Liver (tissue), 9 donors: ENCODE measurements around the gene FAM120B. TPM values are rescaled to one million over a fixed set of nuclear protein-coding genes. Genes with fewer than 3 reads are reported as not detected.

ENCODE experiments used
- DNase-seq: peaks from one replicate; pipeline ENCODE4 v3.0.0-alpha.2; 2017; ENCODE audit warnings: low spot score
- H3K27ac ChIP-seq, 2 donors: one replicate each; pipeline ENCODE4 v1.7.0; 2013; ENCODE audit warnings: inconsistent platforms in 2 of 2, low read length in 2 of 2, control low read depth in 1 of 2, low read depth in 1 of 2, mild to moderate bottlenecking in 1 of 2
- H3K27me3 ChIP-seq, 4 donors: one replicate each; pipeline versions ENCODE4 v1.6.1 to v1.7.0; 2013; ENCODE audit warnings: low read length in 3 of 4, inconsistent platforms in 1 of 4, mild to moderate bottlenecking in 1 of 4, moderate library complexity in 1 of 4; ENCODE audit not compliant: control insufficient read depth in 4 of 4, insufficient read depth in 4 of 4
- H3K36me3 ChIP-seq, 4 donors: one replicate each; pipeline versions ENCODE4 v1.6.1 to v1.7.0; 2013; ENCODE audit warnings: low read length in 3 of 4, mild to moderate bottlenecking in 3 of 4, low read depth in 1 of 4, moderate library complexity in 1 of 4; ENCODE audit not compliant: control insufficient read depth in 4 of 4, insufficient read depth in 3 of 4
- H3K4me1 ChIP-seq, 4 donors: one replicate each; pipeline versions ENCODE4 v1.6.1 to v1.7.0; 2013; ENCODE audit warnings: low read length in 3 of 4, mild to moderate bottlenecking in 3 of 4, moderate library complexity in 1 of 4; ENCODE audit not compliant: control insufficient read depth in 4 of 4, insufficient read depth in 4 of 4
- H3K4me3 ChIP-seq, 3 donors: one replicate each; pipeline versions ENCODE4 v1.6.1 to v1.7.0; 2013; ENCODE audit warnings: low read length in 3 of 3, control low read depth in 1 of 3, low read depth in 1 of 3, mild to moderate bottlenecking in 1 of 3
- H3K9ac ChIP-seq, 2 donors: one replicate each; pipeline ENCODE4 v1.7.0; 2013; ENCODE audit warnings: low read length in 2 of 2, mild to moderate bottlenecking in 2 of 2, moderate library complexity in 2 of 2, control low read depth in 1 of 2, low read depth in 1 of 2
- H3K9me3 ChIP-seq, 4 donors: one replicate each; pipeline versions ENCODE4 v1.6.1 to v1.7.0; 2013; ENCODE audit warnings: low read length in 3 of 4; ENCODE audit not compliant: control insufficient read depth in 4 of 4
- CTCF ChIP-seq: fragments of 150-350 bp; IDR thresholded peaks from 2 replicates; pipeline ENCODE4 v1.5.1; 2017; ENCODE audit warnings: improper control_type of control experiment, low read depth, low read length; ENCODE audit not compliant: missing input control
- EGR1 ChIP-seq, 2 donors: IDR thresholded peaks; 2 replicates each; pipeline ENCODE4 v1.6.1; 2016 to 2018; ENCODE audit warnings: antibody characterized with exemption in 2 of 2, low read depth in 2 of 2
- FOXA1 ChIP-seq: IDR thresholded peaks from 2 replicates; pipeline ENCODE4 v1.6.1; 2016; ENCODE audit warnings: antibody characterized with exemption
- FOXA2 ChIP-seq: IDR thresholded peaks from 2 replicates; pipeline ENCODE4 v1.6.1; 2016; ENCODE audit warnings: antibody characterized with exemption
- HNF4A ChIP-seq, 2 donors: conservative IDR thresholded peaks; 2 replicates each; pipeline ENCODE4 v1.6.1; 2016; ENCODE audit warnings: antibody characterized with exemption in 2 of 2, mild to moderate bottlenecking in 2 of 2
- HNF4G ChIP-seq: IDR thresholded peaks from 2 replicates; pipeline ENCODE4 v1.6.1; 2016; ENCODE audit warnings: antibody characterized with exemption
- JUND ChIP-seq, 2 donors: IDR thresholded peaks; 2 replicates each; pipeline ENCODE4 v1.6.1; 2016; ENCODE audit warnings: antibody characterized with exemption in 2 of 2
- MAX ChIP-seq: IDR thresholded peaks from 2 replicates; pipeline ENCODE4 v1.6.1; 2016; ENCODE audit warnings: antibody characterized with exemption
- RAD21 ChIP-seq, 2 donors: IDR thresholded peaks; 2 replicates each; pipeline ENCODE4 v1.6.1; 2016; ENCODE audit warnings: antibody characterized with exemption in 2 of 2, mild to moderate bottlenecking in 2 of 2
- RXRA ChIP-seq, 2 donors: IDR thresholded peaks; 2 replicates each; pipeline ENCODE4 v1.6.1; 2017 to 2018; ENCODE audit warnings: antibody characterized with exemption in 2 of 2, mild to moderate bottlenecking in 1 of 2
- SP1 ChIP-seq: IDR thresholded peaks from 2 replicates; pipeline ENCODE4 v1.6.1; 2018; ENCODE audit warnings: antibody characterized with exemption, mild to moderate bottlenecking
- TAF1 ChIP-seq: conservative IDR thresholded peaks from 2 replicates; pipeline ENCODE4 v1.6.1; 2016; ENCODE audit warnings: antibody characterized with exemption, mild to moderate bottlenecking
- YY1 ChIP-seq: IDR thresholded peaks from 2 replicates; pipeline ENCODE4 v1.6.1; 2016; ENCODE audit warnings: antibody characterized with exemption, mild to moderate bottlenecking
- whole genome bisulfite sequencing: extraction: QIAGEN DNeasy Blood & Tissue Kit; methylation state at CpG from one replicate; pipeline ENCODE4 v1.1.7; 2013; 5-methylcytosine and 5-hydroxymethylcytosine counted together
- polyA plus RNA-seq, 2 donors: library from polyadenylated mRNA; stranded (reverse) in 1 of 2; unstranded in 1 of 2; fragments of 200-250 nt in 1 of 2; fragments of >200 nt in 1 of 2; fragmentation: Nextera tagmentation in 1 of 2; extraction: Ambion mirVana in 1 of 2; gene quantifications; one replicate each; pipeline versions ENCODE4 v1.2.1 to v1.2.3, GENCODE V29; 2013 to 2015
- total RNA-seq, 2 donors: library from RNA; depleted of rRNA; stranded (reverse); fragments of >200 nt; gene quantifications; one replicate each; pipeline ENCODE4 v1.2.3, GENCODE V29; 2014
- donor health status: healthy.
- donor health status: healthy.
- donor health status: healthy.
- donor health status: healthy.
- donor health status: healthy.

FAM120B gene
- total and polyA plus RNA-seq, 4 donors, result 6.0 to 11.1 (median 9.1) TPM

GRCh38 chr6:170293341-170294231, 13.0 kb upstream of the FAM120B start:
- WGBS, result 18% methylated on average over 23 of the region's 23 CpGs
- Histone ChIP-seq H3K4me3 (no peak overlapping the region), H3K27me3 (peaks cover 0 to 19% (median 5%) of the 10 kb centered on the region in 4 donors), H3K9me3 (no peaks in the 10 kb centered on the region), H3K4me1 (peaks cover 12 to 65% (median 39%) of the 10 kb centered on the region in 4 donors), H3K9ac (no peak overlapping the region), H3K27ac (no peak overlapping the region), H3K36me3 (no peaks in the 10 kb centered on the region)
- TF ChIP-seq JUND (IDR thresholded peaks at IDR 0.05), result no peak
- no peak for TF ChIP-seq MAX
- no peak for DNase-seq

- no peak for DNase-seq
- H3K4me1 ChIP-seq, result peaks cover 8 to 58% (median 34%) of the 10 kb centered on the region in 4 donors
- no peaks in the 10 kb centered on the region for H3K36me3 ChIP-seq
- TF ChIP-seq TAF1 (no peak), EGR1 (IDR thresholded peaks at IDR 0.05; ENCODE audit: low read depth in 2 of 2) (no peak), HNF4G (no peak), RXRA (IDR thresholded peaks at IDR 0.05) (no peak), YY1 (no peak), FOXA2 (no peak), JUND (IDR thresholded peaks at IDR 0.05) (no peak)
- no peak overlapping the region for H3K4me3 ChIP-seq
- H3K27me3 ChIP-seq, result peaks cover 0 to 19% (median 4%) of the 10 kb centered on the region in 4 donors
- H3K9me3 ChIP-seq, result no peaks in the 10 kb centered on the region
- WGBS, result 34% methylated on average over 2 of the region's 2 CpGs
- H3K9ac ChIP-seq, result no peak overlapping the region
- no peak overlapping the region for H3K27ac ChIP-seq
Observed at GRCh38 chr6:170294298-170294730, 12.2 kb upstream of the FAM120B start.

- H3K9ac ChIP-seq, result no peak overlapping the region
Observed at GRCh38 chr6:170294813-170295509, 11.6 kb upstream of the FAM120B start.

More at GRCh38 chr6:170294813-170295509, 11.6 kb upstream of the FAM120B start:
- Histone ChIP-seq H3K4me1 (peaks cover 8 to 51% (median 28%) of the 10 kb centered on the region in 4 donors), H3K27me3 (peaks cover 0 to 19% (median 4%) of the 10 kb centered on the region in 4 donors), H3K4me3 (peak overlapping the region in 1 of 3 donors; percentile 61), H3K9me3 (no peaks in the 10 kb centered on the region), H3K27ac (no peak overlapping the region), H3K36me3 (no peaks in the 10 kb centered on the region)
- TF ChIP-seq CTCF, result no peak
- TF ChIP-seq FOXA1, result no peak
- TF ChIP-seq RAD21 (IDR thresholded peaks at IDR 0.05), result no peak
- no peak for TF ChIP-seq YY1
- no peak for TF ChIP-seq JUND (IDR thresholded peaks at IDR 0.05)
- TF ChIP-seq HNF4A (conservative IDR thresholded peaks at IDR 0.05), result no peak
- TF ChIP-seq TAF1, result no peak
- TF ChIP-seq MAX, result no peak
- TF ChIP-seq RXRA (IDR thresholded peaks at IDR 0.05), result no peak
- no peak for TF ChIP-seq HNF4G
- no peak for TF ChIP-seq SP1
- no peak for DNase-seq
- WGBS, result 10% methylated on average over 30 of the region's 30 CpGs
